ENCODE results near the gene RPEL1.
"Not testable (repeated sequence)": the region's sequence is repeated elsewhere in the genome, so short reads cannot be mapped to it uniquely, and the experiment has no call there.

RPEL1 gene

DNA sequence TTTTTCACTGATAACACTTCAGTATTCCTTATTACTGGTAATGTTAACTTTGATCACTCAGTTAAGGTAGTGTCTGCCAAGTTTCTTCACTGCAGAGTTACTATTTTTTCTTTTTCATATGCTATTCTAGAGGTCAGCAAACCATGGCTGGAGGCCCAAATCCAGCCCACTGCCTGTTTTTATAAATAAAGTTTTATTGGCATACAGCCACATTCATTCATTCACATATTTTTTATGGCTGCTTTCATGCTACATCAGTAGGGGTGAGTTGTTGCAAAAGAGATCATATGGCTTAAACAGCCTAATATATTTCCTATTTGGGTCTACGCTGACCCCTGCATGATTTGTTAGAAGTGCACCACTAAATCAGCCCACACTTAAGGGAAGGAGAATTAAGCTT, 10.9 kb downstream of the RPEL1 start:
- H3K36me3 ChIP-seq (ENCODE audit: control insufficient read depth, insufficient read depth, low read length): no peaks in the 10 kb centered on the region
- no peaks in the 10 kb centered on the region for H3K4me1 ChIP-seq (ENCODE audit: control insufficient read depth, insufficient read depth, low read length)
- DNase-seq (ENCODE audit: low read depth, low spot score): no peak
- no peak overlapping the region for H3K27ac ChIP-seq (ENCODE audit: low read length)
- no CpG with 5 or more reads among the region's 1 CpG for WGBS (ENCODE audit: insufficient coverage, insufficient read length)
- H3K9me3 ChIP-seq (ENCODE audit: control insufficient read depth, insufficient read depth, low read length): no peaks in the 10 kb centered on the region
- no peaks in the 10 kb centered on the region for H3K27me3 ChIP-seq (ENCODE audit: control insufficient read depth, insufficient read depth, low read length)
- no peak overlapping the region for H3K4me3 ChIP-seq (ENCODE audit: low read length)

DNA sequence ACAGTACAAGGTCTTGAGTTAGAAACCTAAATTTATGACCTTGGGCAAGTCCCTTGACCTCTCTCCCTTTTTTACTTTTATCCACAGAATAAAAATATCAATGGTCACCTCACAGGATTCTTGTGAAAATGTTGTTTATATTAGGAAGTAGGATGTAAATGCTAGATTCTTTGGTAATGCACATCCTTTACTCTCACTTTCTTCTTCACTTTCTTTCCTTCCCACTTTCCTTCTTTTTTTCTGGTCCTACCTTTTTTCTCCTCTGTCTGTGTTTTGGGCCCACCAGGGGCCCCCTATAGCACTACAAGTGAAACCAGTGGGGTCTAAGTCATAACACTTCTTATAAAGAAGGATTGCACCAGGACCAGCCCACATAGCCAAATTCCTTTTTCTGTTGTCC, 12.1 kb downstream of the RPEL1 start:
- H3K9me3 ChIP-seq (ENCODE audit: control insufficient read depth, insufficient read depth, low read length): no peaks in the 10 kb centered on the region
- no peaks in the 10 kb centered on the region for H3K36me3 ChIP-seq (ENCODE audit: control insufficient read depth, insufficient read depth, low read length)
- H3K4me1 ChIP-seq (ENCODE audit: control insufficient read depth, insufficient read depth, low read length): no peaks in the 10 kb centered on the region
- no peak overlapping the region for H3K4me3 ChIP-seq (ENCODE audit: low read length)
- no peak for DNase-seq (ENCODE audit: low read depth, low spot score)
- no peak overlapping the region for H3K27ac ChIP-seq (ENCODE audit: low read length)
- H3K27me3 ChIP-seq (ENCODE audit: control insufficient read depth, insufficient read depth, low read length): no peaks in the 10 kb centered on the region

DNA sequence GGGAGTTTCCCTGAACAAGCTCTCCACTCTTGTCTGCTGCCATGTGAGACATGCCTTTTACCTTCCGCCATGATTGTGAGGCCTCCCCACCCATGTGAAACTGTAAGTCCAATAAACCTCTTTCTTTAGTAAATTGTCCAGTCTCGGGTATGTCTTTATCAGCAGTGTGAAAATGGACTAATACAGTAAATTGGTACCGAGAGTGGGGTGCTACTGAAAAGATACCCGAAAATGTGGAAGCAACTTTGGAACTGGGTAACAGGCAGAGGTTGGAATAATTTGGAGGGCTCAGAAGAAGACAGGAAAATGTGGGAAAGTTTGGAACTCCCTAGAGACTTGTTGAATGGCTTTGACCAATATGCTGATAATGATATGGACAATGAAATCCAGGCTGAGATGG, 13.2 kb downstream of the RPEL1 start:
- not testable (repeated sequence) for DNase-seq (ENCODE audit: low read depth, low spot score); H3K36me3 ChIP-seq (ENCODE audit: control insufficient read depth, insufficient read depth, low read length); H3K27ac ChIP-seq (ENCODE audit: low read length); H3K27me3 ChIP-seq (ENCODE audit: control insufficient read depth, insufficient read depth, low read length); H3K4me1 ChIP-seq (ENCODE audit: control insufficient read depth, insufficient read depth, low read length); H3K9me3 ChIP-seq (ENCODE audit: control insufficient read depth, insufficient read depth, low read length); H3K4me3 ChIP-seq (ENCODE audit: low read length)
- no CpG with 5 or more reads among the region's 4 CpGs for WGBS (ENCODE audit: insufficient coverage, insufficient read length)

DNA sequence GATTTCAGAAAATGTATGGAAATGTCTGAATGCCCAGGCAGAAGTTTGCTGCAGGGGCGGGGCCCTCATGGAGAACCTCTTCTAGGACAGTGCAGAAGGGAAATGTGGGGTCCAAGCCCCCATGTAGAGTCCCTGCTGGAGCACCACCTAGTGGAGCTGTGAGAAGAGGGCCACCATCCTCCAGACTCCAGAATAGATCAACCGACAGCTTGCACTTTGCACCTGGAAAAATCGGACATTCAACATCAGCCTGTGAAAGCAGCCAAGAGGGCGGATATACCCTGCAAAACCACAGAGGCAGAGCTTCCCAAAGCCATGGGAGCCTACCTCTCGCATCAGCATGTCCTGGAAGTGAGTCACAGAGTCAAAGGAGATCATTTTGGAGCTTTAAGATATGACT, 14.3 kb downstream of the RPEL1 start:
- WGBS (ENCODE audit: insufficient coverage, insufficient read length): no CpG with 5 or more reads among the region's 5 CpGs
- Histone ChIP-seq H3K4me3 (ENCODE audit: low read length) (no peak overlapping the region), H3K9me3 (ENCODE audit: control insufficient read depth, insufficient read depth, low read length) (no peaks in the 10 kb centered on the region), H3K4me1 (ENCODE audit: control insufficient read depth, insufficient read depth, low read length) (no peaks in the 10 kb centered on the region), H3K27me3 (ENCODE audit: control insufficient read depth, insufficient read depth, low read length) (no peaks in the 10 kb centered on the region), H3K36me3 (ENCODE audit: control insufficient read depth, insufficient read depth, low read length) (no peaks in the 10 kb centered on the region), H3K27ac (ENCODE audit: low read length) (no peak overlapping the region)
- DNase-seq (ENCODE audit: low read depth, low spot score): no peak

DNA sequence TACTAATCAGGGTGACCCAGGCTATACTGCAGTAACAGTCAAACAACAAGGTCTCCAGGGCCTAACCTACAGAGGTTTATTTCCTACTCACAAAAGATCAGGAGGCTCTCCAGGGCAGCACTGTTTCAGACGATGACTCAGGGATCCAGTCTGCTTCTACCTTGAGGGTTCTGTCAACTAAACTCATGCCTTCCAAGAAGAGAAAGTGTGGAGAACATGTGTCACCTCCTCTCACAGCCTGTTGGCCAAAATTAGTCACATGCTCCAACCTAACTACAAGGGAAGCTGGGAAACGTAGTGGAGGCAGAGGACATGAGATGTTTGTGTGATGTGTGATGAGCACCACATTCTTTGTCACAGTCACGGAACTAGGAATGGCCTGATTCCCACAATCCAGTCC, 16.5 kb downstream of the RPEL1 start:
- DNase-seq (ENCODE audit: low read depth, low spot score): no peak
- no CpG with 5 or more reads among the region's 3 CpGs for WGBS (ENCODE audit: insufficient coverage, insufficient read length)

DNA sequence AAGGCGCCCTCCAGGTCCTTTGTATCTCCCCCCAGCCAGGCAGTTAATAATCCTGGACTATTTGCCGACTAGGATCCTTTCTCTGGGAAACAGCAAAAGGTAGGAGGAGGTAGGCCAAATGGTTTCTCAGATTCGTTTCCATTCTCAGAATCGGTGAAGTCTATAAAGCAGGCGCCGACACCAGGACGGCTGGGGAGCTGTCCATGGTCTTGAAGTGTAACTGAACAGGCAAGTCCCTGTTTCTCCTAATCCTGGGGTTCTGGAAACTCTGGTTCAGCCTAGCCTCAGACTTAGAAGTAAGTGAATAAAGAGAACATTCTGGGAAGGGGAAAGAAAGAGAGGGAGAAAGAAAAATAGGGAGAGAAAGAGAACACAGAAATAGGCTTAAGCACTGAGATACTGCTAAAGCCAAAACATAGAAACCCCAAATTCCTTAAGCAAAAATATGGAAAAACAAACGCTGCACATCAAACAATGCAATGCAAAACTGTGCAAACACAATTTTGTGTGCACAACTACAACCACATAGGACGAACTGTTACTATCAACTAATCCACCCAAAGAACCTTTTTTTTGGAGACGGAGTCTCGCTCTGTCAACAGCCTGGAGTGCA, 20.1 kb downstream of the RPEL1 start:
- no peak overlapping the region for H3K4me3 ChIP-seq (ENCODE audit: low read length)

More for the DNA sequence above, 16.5 kb downstream of the RPEL1 start:
- Histone ChIP-seq H3K4me1 (ENCODE audit: control insufficient read depth, insufficient read depth, low read length) (no peaks in the 10 kb centered on the region), H3K4me3 (ENCODE audit: low read length) (no peak overlapping the region), H3K27me3 (ENCODE audit: control insufficient read depth, insufficient read depth, low read length) (no peaks in the 10 kb centered on the region), H3K27ac (ENCODE audit: low read length) (no peak overlapping the region), H3K9me3 (ENCODE audit: control insufficient read depth, insufficient read depth, low read length) (no peaks in the 10 kb centered on the region), H3K36me3 (ENCODE audit: control insufficient read depth, insufficient read depth, low read length) (no peaks in the 10 kb centered on the region)

DNA sequence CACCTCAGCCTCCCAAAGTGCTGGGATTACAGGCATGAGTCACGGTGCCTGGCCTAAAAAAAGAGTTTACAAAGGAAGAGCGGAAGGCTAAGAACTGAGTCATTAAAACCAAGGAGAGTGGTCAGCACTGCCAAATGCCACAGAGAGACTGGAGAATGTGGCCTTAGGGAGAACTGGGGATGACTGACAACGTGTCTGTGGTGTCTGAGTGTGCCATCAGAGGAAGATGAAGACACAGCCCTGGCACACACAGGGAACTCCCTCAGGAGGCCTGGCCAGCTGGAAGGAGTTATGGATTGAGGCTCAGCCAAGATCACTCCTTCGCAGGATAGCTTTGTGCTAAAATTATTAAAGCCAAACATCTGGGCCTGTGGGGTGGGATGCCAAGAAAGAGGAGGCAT, 27.4 kb downstream of the RPEL1 start:
- Histone ChIP-seq H3K27me3 (ENCODE audit: control insufficient read depth, insufficient read depth, low read length) (peaks cover 16% of the 10 kb centered on the region), H3K36me3 (ENCODE audit: control insufficient read depth, insufficient read depth, low read length) (no peaks in the 10 kb centered on the region), H3K4me3 (ENCODE audit: low read length) (no peak overlapping the region), H3K9me3 (ENCODE audit: control insufficient read depth, insufficient read depth, low read length) (no peaks in the 10 kb centered on the region), H3K4me1 (ENCODE audit: control insufficient read depth, insufficient read depth, low read length) (peaks cover 3% of the 10 kb centered on the region; the same call in 1 of the 2 replicates), H3K27ac (ENCODE audit: low read length) (no peak overlapping the region)
- DNase-seq (ENCODE audit: low read depth, low spot score): no peak
- no CpG with 5 or more reads among the region's 4 CpGs for WGBS (ENCODE audit: insufficient coverage, insufficient read length)

More for the DNA sequence above, 20.1 kb downstream of the RPEL1 start:
- H3K36me3 ChIP-seq (ENCODE audit: control insufficient read depth, insufficient read depth, low read length): no peaks in the 10 kb centered on the region
- H3K27ac ChIP-seq (ENCODE audit: low read length): no peak overlapping the region
- no peak for DNase-seq (ENCODE audit: low read depth, low spot score)
- H3K9me3 ChIP-seq (ENCODE audit: control insufficient read depth, insufficient read depth, low read length): no peaks in the 10 kb centered on the region
- WGBS (ENCODE audit: insufficient coverage, insufficient read length): no CpG with 5 or more reads among the region's 11 CpGs
- H3K4me1 ChIP-seq (ENCODE audit: control insufficient read depth, insufficient read depth, low read length): no peaks in the 10 kb centered on the region
- no peaks in the 10 kb centered on the region for H3K27me3 ChIP-seq (ENCODE audit: control insufficient read depth, insufficient read depth, low read length)

DNA sequence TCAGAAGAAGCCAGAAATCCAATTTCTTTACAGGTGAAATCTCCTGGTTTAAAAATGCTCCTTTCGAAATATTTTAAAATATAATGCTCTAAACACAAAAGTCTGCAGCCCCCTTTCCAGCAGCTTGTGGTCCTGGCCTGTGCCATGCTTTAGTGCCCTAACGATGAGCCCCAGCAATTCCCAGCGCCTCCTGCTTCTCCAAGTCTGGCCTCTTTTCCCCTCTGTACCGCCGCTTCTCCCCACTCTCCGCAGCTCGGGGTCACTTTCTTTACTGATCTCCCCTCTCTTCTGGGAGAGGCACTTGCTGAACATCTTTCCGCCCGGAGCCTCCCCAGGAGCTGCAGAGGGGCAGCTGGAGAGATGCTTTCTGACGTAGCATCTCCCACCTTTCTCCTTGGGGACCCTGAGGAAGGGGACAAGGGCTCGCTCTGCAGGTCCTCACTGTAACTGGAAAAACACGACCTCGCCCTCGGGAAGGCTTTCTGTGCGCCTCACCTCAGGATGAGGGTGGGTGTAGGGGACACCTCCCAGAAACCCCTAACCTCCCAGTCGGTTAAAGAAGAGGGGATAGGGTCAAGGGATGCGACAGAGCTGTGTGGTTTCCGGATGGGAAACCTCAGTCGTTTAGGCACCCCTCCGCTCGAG, 30.7 kb downstream of the RPEL1 start:
- Histone ChIP-seq H3K4me1 (ENCODE audit: control insufficient read depth, insufficient read depth, low read length) (peaks cover 3% of the 10 kb centered on the region; the same call in 1 of the 2 replicates), H3K36me3 (ENCODE audit: control insufficient read depth, insufficient read depth, low read length) (no peaks in the 10 kb centered on the region), H3K4me3 (ENCODE audit: low read length) (peak overlapping the region; percentile 27; the same call in 1 of the 2 replicates), H3K9me3 (ENCODE audit: control insufficient read depth, insufficient read depth, low read length) (no peaks in the 10 kb centered on the region), H3K27me3 (ENCODE audit: control insufficient read depth, insufficient read depth, low read length) (peaks cover 22% of the 10 kb centered on the region), H3K27ac (ENCODE audit: low read length) (no peak overlapping the region)
- no CpG with 5 or more reads among the region's 21 CpGs for WGBS (ENCODE audit: insufficient coverage, insufficient read length)
- no peak for DNase-seq (ENCODE audit: low read depth, low spot score)

DNA sequence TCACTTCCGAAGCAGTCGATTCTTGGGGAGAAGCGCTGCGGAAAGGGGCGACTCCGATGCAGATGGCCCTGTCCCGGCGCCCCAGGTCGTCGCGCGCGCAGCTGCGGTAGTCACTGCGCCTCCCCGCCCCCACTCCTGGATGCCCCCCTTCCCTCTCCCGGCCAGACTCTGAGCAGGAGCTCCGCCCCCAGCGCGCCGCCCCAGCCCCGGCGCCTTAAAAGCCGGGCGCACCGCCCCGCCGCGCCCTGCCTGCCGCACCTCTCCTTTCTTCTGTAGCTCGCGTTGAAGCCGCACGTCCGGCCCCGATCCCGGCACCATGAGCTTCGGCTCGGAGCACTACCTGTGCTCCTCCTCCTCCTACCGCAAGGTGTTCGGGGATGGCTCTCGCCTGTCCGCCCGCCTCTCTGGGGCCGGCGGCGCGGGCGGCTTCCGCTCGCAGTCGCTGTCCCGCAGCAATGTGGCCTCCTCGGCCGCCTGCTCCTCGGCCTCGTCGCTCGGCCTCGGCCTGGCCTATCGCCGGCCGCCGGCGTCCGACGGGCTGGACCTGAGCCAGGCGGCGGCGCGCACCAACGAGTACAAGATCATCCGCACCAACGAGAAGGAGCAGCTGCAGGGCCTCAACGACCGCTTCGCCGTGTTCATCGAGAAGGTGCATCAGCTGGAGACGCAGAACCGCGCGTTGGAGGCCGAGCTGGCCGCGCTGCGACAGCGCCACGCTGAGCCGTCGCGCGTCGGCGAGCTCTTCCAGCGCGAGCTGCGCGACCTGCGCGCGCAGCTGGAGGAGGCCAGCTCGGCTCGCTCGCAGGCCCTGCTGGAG, 31.4 kb downstream of the RPEL1 start, which contains the start of gene INA:
Gene INA, plus strand, starts transcription at position 243 of the 817 bp plus-strand sequence. Its CDS starts 74 bp downstream, at position 317.
- Histone ChIP-seq H3K27me3 (ENCODE audit: control insufficient read depth, insufficient read depth, low read length) (peaks cover 22% of the 10 kb centered on the region), H3K36me3 (ENCODE audit: control insufficient read depth, insufficient read depth, low read length) (no peaks in the 10 kb centered on the region), H3K4me3 (ENCODE audit: low read length) (peak within 1 kb of the TSS; percentile 27), H3K27ac (ENCODE audit: low read length) (no peak within 1 kb of the TSS), H3K9me3 (ENCODE audit: control insufficient read depth, insufficient read depth, low read length) (no peaks in the 10 kb centered on the region), H3K4me1 (ENCODE audit: control insufficient read depth, insufficient read depth, low read length) (peaks cover 5% of the 10 kb centered on the region)
- DNase-seq (ENCODE audit: low read depth, low spot score): no peak
- WGBS (ENCODE audit: insufficient coverage, insufficient read length): no CpG with 5 or more reads among the region's 105 CpGs

DNA sequence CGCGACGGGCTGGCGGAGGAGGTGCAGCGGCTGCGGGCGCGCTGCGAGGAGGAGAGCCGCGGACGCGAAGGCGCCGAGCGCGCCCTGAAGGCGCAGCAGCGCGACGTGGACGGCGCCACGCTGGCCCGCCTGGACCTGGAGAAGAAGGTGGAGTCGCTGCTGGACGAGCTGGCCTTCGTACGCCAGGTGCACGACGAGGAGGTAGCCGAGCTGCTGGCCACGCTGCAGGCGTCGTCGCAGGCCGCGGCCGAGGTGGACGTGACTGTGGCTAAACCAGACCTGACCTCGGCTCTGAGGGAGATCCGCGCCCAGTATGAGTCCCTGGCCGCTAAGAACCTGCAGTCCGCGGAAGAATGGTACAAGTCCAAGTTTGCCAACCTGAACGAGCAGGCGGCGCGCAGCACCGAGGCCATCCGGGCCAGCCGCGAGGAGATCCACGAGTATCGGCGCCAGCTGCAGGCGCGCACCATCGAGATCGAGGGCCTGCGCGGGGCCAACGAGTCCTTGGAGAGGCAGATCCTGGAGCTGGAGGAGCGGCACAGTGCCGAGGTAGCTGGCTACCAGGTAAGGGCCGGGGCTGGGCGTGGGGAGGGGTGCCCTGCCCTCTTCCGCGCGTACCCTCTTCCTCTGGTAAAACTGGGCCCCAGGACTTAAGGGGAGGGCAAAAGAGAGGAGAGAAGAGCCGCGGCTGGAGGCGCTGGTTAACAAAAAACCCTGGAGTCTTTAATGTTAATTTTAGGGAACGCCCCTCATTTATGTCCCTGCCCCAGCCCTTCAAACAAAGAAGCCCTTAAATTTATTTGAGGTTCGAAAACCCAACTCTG, 32.2 kb downstream of the RPEL1 start:
- Histone ChIP-seq H3K4me3 (ENCODE audit: low read length) (peak overlapping the region; percentile 27), H3K9me3 (ENCODE audit: control insufficient read depth, insufficient read depth, low read length) (no peaks in the 10 kb centered on the region), H3K27ac (ENCODE audit: low read length) (no peak overlapping the region), H3K27me3 (ENCODE audit: control insufficient read depth, insufficient read depth, low read length) (peaks cover 22% of the 10 kb centered on the region), H3K36me3 (ENCODE audit: control insufficient read depth, insufficient read depth, low read length) (no peaks in the 10 kb centered on the region), H3K4me1 (ENCODE audit: control insufficient read depth, insufficient read depth, low read length) (peaks cover 5% of the 10 kb centered on the region)
- WGBS (ENCODE audit: insufficient coverage, insufficient read length): no CpG with 5 or more reads among the region's 76 CpGs
- DNase-seq (ENCODE audit: low read depth, low spot score): no peak

All from iPS DF 6.9 (cell line).